ENCODE measurements around the gene ENTPD1.

DNA sequence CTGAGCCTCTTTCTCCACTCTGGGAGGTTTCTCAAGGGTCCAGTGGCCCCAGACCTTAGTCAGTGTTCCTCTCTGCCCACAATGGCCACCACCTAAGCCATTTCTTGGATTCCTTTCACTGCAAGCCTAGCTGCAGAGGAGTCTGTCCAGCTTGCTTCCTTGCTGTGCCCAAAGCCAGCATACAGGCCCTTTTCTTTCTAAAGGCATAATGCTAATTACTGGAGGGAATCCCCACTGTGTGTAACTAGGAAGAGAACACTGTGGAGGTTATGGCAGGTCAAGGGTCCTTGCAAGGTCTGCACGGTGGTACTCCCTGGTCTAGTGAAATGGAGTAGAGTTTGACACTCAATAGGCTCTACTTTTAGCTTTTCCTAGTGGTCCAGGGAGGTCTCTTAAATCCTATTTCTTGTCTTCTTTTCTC lies 81.4 kb downstream of the ENTPD1 start:
- TF ChIP-seq TRIM28 (IDR thresholded peaks at IDR 0.05) (no peak), JUND (IDR thresholded peaks at IDR 0.05; ENCODE audit: borderline replicate concordance, low read depth, low read length) (no peak), JUND (tag; IDR thresholded peaks at IDR 0.05; ENCODE audit: borderline replicate concordance, low read depth, low read length) (no peak), NBN (IDR thresholded peaks at IDR 0.05; ENCODE audit: low read depth) (no peak), CBFB (CRISPR knock-in tag; IDR thresholded peaks at IDR 0.05) (no peak), PTBP1 (IDR thresholded peaks at IDR 0.05; ENCODE audit: low read depth, low read length) (no peak), ZNF699 (CRISPR knock-in tag; IDR thresholded peaks at IDR 0.05; ENCODE audit: insufficient replicate concordance) (no peak), POLR2A (conservative IDR thresholded peaks at IDR 0.05) (no peak), KLF16 (IDR thresholded peaks at IDR 0.05) (no peak), SMC3 (conservative IDR thresholded peaks at IDR 0.05; ENCODE audit: insufficient read depth, low read depth, low read length) (no peak), ELK1 (CRISPR knock-in tag; IDR thresholded peaks at IDR 0.05) (no peak)
- TF ChIP-seq, protein P1, sequence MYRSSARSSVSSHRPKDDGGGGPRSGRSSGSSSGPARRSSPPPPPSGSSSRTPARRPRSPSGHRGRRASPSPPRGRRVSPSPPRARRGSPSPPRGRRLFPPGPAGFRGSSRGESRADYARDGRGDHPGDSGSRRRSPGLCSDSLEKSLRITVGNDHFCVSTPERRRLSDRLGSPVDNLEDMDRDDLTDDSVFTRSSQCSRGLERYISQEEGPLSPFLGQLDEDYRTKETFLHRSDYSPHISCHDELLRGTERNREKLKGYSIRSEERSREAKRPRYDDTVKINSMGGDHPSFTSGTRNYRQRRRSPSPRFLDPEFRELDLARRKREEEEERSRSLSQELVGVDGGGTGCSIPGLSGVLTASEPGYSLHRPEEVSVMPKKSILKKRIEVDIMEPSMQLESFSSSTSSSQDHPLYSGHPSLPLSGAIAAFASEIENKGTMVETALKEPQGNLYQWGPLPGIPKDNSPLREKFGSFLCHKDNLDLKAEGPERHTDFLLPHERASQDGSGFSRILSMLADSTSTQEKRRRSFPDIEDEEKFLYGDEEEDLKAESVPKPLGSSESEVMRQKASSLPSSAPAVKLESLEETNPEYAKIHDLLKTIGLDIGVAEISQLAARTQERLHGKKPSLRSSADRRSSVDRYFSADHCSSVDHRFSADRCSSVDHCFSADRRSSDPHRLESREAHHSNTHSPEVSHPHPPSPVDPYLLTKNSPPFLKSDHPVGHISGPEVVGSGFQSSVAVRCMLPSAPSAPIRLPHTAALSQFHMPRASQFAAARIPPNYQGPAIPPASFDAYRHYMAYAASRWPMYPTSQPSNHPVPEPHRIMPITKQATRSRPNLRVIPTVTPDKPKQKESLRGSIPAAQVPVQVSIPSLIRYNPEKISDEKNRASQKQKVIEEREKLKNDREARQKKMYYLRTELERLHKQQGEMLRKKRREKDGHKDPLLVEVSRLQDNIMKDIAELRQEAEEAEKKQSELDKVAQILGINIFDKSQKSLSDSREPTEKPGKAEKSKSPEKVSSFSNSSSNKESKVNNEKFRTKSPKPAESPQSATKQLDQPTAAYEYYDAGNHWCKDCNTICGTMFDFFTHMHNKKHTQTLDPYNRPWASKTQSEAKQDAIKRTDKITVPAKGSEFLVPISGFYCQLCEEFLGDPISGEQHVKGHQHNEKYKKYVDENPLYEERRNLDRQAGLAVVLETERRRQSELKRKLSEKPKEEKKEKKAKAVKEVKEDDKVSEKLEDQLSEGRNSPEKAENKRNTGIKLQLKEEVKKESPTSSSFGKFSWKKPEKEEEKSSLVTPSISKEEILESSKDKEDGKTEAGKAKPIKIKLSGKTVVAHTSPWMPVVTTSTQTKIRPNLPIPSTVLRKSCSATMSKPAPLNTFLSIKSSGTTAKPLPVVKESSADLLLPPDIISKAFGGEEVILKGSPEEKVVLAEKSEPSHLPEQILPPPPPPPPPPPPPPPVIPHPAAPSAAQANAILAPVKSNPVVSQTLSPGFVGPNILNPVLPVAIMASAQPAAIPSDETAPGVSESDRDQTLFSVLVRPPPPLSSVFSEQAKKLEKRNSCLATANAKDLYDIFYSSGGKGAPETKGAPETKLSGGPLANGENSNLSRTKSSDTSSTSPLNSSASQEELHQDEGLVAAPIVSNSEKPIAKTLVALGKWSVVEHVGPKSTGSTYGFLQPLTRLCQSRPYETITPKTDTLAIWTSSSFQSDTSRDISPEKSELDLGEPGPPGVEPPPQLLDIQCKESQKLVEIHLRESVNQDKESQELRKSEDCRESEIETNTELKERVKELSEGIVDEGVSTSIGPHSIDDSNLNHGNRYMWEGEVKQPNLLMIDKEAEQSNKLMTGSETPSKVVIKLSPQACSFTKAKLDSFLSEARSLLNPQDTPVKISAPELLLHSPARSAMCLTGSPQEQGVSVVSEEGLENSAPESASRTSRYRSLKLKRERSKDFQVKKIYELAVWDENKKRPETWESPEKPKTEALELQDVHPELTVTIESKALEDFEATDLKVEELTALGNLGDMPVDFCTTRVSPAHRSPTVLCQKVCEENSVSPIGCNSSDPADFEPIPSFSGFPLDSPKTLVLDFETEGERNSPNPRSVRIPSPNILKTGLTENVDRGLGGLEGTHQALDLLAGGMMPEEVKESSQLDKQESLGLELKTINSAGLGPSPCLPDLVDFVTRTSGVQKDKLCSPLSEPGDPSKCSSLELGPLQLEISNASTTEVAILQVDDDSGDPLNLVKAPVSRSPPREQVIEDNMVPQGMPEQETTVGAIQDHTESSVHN (IDR thresholded peaks at IDR 0.05; ENCODE audit: borderline replicate concordance in 1 of 2, low read depth in 1 of 2), result no peak
- TF ChIP-seq, protein P2, sequence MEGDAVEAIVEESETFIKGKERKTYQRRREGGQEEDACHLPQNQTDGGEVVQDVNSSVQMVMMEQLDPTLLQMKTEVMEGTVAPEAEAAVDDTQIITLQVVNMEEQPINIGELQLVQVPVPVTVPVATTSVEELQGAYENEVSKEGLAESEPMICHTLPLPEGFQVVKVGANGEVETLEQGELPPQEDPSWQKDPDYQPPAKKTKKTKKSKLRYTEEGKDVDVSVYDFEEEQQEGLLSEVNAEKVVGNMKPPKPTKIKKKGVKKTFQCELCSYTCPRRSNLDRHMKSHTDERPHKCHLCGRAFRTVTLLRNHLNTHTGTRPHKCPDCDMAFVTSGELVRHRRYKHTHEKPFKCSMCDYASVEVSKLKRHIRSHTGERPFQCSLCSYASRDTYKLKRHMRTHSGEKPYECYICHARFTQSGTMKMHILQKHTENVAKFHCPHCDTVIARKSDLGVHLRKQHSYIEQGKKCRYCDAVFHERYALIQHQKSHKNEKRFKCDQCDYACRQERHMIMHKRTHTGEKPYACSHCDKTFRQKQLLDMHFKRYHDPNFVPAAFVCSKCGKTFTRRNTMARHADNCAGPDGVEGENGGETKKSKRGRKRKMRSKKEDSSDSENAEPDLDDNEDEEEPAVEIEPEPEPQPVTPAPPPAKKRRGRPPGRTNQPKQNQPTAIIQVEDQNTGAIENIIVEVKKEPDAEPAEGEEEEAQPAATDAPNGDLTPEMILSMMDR (IDR thresholded peaks at IDR 0.05 in 2 of 3, conservative IDR thresholded peaks at IDR 0.05 in 1 of 3; ENCODE audit: insufficient read depth in 2 of 3, low read depth in 1 of 3, low read length in 3 of 3), result no peak
- TF ChIP-seq, protein P3, sequence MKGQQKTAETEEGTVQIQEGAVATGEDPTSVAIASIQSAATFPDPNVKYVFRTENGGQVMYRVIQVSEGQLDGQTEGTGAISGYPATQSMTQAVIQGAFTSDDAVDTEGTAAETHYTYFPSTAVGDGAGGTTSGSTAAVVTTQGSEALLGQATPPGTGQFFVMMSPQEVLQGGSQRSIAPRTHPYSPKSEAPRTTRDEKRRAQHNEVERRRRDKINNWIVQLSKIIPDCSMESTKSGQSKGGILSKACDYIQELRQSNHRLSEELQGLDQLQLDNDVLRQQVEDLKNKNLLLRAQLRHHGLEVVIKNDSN (CRISPR knock-in tag; IDR thresholded peaks at IDR 0.05), result no peak

All from K562 (cell line).